ENCODE results near the gene HTR1D. TPM values are rescaled to one million over a fixed set of nuclear protein-coding genes. Genes with fewer than 3 reads are reported as not detected.

Gene HTR1D
- total RNA-seq, 1 experiment from 2014 or later, result 3.1 TPM

- no peak for TF ChIP-seq CTCF (conservative IDR thresholded peaks at IDR 0.05)
- Mint-ChIP-seq H3K9me3 (no peaks in the 10 kb centered on the region), H3K36me3 (ENCODE audit: insufficient read depth in 1 of 3, low read depth in 3 of 3) (no peaks in the 10 kb centered on the region), H3K4me3 (peak overlapping the region; percentile 64 to 70), H3K27ac (no peak overlapping the region), H3K4me1 (peaks cover 16 to 30% of the 10 kb centered on the region in 2 experiments), H3K27me3 (ENCODE audit: low read depth) (peaks cover 43% of the 10 kb centered on the region)
- Histone ChIP-seq H2AK5ac (ENCODE audit: insufficient read length, low read length) (no peak overlapping the region), H3T11ph (ENCODE audit: low read length) (no peak overlapping the region), H4K5ac (ENCODE audit: insufficient read length, low read depth, low read length) (no peak overlapping the region), H4K8ac (replicated peaks; ENCODE audit: insufficient read length, low read depth, low read length) (no peak overlapping the region), H3K9ac (ENCODE audit: extremely low read depth, insufficient read length, low read length) (no peak overlapping the region), H2BK5ac (ENCODE audit: insufficient read length, low read length) (no peak overlapping the region), H3K4me2 (ENCODE audit: insufficient read depth, insufficient read length, low read length) (peak overlapping the region; percentile 58), H2AFZ (ENCODE audit: low read length) (no peak overlapping the region), H3K9me3 (ENCODE audit: control insufficient read depth, low read depth, low read length) (no peaks in the 10 kb centered on the region), H3K79me1 (ENCODE audit: insufficient read depth, low read depth, low read length, poor library complexity, severe bottlenecking) (no peaks in the 10 kb centered on the region), H3K79me2 (ENCODE audit: insufficient read depth, low read length) (no peaks in the 10 kb centered on the region), H3K14ac (ENCODE audit: insufficient read depth, low read length) (no peak overlapping the region), H3K23ac (ENCODE audit: insufficient read length, low read depth, low read length) (no peak overlapping the region), H3K27me3 (ENCODE audit: insufficient read depth, low read length) (no peaks in the 10 kb centered on the region), H3K4me1 (ENCODE audit: insufficient read depth, low read length) (no peaks in the 10 kb centered on the region), H2BK15ac (ENCODE audit: low read depth, low read length) (no peak overlapping the region), H3K4ac (ENCODE audit: low read depth, low read length) (no peak overlapping the region), H4K91ac (ENCODE audit: insufficient read length, low read depth, low read length) (no peak overlapping the region), H3K23me2 (ENCODE audit: insufficient read length, low read depth, low read length, poor library complexity, severe bottlenecking) (peaks cover 5% of the 10 kb centered on the region), H4K20me1 (ENCODE audit: control insufficient read depth, insufficient read depth, insufficient read length) (no peaks in the 10 kb centered on the region), H2BK12ac (ENCODE audit: insufficient read length, low read depth, low read length) (no peak overlapping the region), H2BK120ac (ENCODE audit: low read depth, low read length, poor library complexity, severe bottlenecking) (no peak overlapping the region), H3K27ac (ENCODE audit: insufficient read length, low read depth, low read length) (no peak overlapping the region), H3K56ac (ENCODE audit: insufficient read length, low read depth, low read length) (no peak overlapping the region), H2BK20ac (ENCODE audit: low read depth, low read length, poor library complexity, severe bottlenecking) (no peak overlapping the region), H3K18ac (ENCODE audit: insufficient read length, low read depth, low read length) (no peak overlapping the region)
- DNase-seq, result peak; percentile 58
- WGBS (ENCODE audit: extremely low coverage, insufficient read length, low lambda C conversion rate), result no CpG with 5 or more reads among the region's 3 CpGs
Observed at GRCh38 chr1:23215751-23216449, 1.4 kb downstream of the HTR1D start.

Measured in H9 (cell line).